HuH-7 (cell line): Measurements from ENCODE around the gene SLC2A11.
A peak's percentile ranks its signal among the peaks of the same experiment; 100 is the strongest.
"Not testable (repeated sequence)": the region's sequence is repeated elsewhere in the genome, so short reads cannot be mapped to it uniquely, and the experiment has no call there.

Experiments
- DNase-seq: peaks from one replicate; pipeline ENCODE4 v3.0.0; 2011; ENCODE audit warnings: low spot score

The SLC2A11 gene

GRCh38 chr22:23847310-23847920, 10.3 kb upstream of the SLC2A11 start:
- no peak for DNase-seq

GRCh38 chr22:23847991-23848864, 9.4 kb upstream of the SLC2A11 start:
- DNase-seq = no peak

DNA sequence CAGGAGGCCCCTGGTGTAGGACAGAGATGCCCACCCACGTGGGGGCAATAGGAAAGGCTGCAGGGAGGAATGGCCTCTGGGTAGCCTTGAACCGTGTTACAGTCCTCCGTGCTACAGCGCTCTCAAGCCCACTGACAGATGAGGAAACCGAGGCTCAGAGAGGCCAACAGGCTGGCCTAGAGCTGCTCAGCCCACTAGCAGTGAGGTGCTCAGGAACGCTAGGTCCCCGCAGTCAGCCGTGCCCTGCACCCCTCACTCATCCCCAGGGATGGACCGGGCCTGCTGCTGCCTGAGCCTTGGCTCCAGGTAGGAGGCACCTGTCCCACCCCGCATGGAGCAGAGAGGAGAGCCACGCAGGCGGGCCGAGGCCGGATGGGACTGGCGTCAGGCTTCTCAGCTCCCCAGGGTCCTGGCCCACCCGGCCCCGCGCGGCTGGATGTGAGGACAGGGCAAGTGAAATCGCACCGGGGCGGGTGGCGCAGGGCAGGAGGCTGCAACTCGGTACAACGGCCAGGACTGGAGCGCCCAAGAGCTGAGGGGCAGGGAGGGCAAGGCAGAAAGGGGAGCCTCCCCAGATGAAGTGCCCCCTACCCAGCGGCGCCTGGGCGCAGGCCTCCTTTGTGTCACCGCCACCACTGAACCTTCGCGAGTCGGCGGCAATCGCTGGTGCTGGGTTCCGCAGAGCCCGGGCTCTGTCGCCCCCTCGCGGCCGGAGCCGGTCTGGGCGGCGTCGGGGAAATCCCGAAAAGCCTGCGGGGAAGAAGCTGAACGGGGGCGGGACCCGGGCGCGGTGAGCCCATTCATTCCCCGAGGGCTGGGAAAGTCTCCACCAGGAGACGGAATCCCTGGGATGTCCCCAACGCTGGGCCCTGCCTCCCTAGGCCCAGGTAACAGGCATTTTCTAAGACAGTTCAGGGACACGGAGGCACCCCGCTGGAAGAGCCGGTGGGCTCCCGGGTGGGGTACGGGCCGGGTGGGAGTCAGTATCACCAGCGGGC, 8.4 kb upstream of the SLC2A11 start:
- peak; percentile 98 for DNase-seq

DNA sequence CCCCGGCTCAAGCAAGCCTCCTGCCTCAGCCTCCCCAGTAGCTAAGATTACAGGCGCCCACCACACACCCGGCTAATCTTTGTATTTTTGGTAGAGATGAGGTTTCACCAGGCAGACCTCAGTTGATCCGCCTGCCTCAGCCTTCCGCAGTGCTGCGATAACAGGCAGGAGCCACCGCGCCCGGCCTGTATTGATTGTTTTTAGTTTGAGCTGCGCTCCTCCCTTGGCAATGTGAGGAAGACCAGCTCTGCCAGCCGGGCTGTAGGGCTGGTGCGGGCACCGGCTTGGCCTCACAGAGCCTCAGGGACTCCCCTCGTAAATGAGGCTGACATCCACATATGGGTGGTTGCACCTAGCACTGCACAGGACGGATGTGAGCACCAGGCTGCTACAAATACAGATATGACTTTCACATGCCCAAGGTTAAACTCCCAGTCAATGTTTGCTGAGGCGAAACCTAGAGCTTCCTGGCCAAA, 7.5 kb upstream of the SLC2A11 start:
- peak; percentile 51 for DNase-seq

- peak; percentile 85 for DNase-seq
Observed at GRCh38 chr22:23856721-23857605, 712 bp upstream of the SLC2A11 start.

DNA sequence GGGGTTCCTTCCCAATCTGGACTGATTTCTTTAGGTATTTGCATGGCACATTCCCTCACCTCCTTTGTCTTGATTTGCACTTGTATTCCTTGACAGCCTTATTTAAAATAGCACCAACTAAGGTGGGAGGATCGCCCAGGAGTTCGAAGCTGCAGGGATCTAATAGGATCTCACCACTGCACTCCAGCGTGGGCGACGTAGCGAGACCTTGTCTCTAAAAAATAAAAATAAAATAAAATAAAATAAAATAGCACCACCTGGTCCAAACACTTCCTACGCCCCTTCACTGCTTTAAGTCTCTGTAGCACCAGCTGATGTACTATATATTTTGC, 775 bp downstream of the SLC2A11 start:
- no peak for DNase-seq

DNA sequence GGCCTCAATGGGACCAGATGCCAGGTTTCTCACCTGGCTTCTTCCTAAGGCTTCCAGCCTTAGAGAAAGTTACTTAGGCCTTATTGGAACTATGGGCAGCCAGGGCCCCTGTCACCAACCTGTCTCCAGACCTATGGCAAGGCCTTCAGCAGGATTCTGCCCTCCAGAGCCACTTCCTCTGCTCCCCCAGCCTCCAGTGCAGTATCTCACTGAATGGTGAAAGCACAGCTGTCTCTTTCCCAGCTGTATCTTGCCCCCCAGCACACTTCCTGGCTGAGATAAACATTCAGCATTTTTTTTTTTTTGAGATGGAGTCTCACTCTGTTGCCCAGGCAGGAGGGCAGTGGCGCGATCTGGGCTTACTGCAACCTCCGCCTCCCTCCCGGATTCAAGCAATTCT, 1.5 kb downstream of the SLC2A11 start:
- no peak for DNase-seq

DNA sequence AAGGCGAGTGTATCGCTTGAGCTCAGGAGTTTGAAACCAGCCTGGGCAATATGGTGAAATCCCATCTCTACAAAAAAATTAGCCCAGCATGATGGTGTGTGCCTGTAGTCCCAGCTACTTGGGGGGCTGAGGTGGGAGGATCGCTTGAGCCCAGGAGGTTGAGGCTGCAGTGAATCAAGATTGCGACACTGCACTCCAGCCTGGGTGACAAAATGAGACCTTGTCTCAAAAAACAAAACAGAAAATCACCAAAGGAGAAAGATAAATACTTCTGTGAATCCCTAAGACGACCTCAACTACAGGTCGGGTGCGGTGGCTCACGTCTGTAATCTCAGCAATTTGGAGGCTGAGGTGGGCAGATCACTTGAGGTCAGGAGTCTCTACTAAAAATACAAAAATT, 2.5 kb downstream of the SLC2A11 start:
- not testable (repeated sequence) for DNase-seq

DNA sequence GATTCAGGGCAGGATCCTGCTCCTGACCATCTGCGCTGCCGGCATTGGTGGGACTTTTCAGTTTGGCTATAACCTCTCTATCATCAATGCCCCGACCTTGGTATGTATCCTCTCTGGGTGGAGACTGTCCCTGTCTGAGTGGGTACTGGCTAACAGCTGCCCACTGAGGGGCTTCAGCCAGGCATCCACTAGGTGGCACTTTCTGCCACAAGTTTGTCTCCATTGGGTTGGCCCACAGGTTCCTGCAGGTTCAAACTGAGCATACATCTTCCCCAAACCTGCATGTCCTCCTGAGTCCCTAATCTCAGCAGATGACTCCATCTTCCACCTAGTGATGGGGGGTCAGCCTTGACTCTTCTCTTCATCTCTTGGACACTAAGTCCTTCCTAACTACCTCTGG, 4.4 kb downstream of the SLC2A11 start:
- peak; percentile 77 for DNase-seq

DNA sequence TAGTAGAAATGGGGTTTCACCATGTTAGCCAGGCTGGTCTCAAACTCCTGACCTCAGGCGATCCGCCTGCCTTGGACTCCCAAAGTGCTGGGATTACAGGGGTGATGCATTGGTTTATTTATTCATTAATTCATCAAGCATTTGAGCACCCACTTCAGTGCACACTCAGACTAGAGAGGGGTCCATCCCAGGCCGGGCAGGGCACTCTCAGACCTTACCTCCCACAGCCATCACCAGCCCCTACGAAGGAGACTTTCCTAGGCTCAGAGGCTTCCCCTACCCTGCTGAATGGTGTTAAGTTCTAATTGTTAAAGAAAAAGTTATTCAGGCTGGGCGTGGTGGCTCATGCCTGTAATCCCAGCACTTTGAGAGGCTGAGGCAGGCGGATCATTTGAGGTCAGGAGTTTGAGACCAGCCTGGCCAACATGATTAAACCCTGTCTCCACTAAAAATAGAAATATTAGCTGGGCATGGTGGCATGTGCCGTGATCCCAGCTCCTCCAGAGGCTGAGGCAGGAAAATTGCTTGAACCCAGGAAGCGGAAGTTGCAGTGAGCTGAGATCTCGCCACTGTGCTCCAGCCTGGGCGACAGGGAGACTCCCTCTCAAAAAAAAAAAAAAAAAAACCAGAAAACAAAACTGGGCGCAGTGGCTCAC, 7.0 kb downstream of the SLC2A11 start:
- not testable (repeated sequence) for DNase-seq

GRCh38 chr22:23868580-23868979, 10.9 kb downstream of the SLC2A11 start:
- no peak for DNase-seq

DNA sequence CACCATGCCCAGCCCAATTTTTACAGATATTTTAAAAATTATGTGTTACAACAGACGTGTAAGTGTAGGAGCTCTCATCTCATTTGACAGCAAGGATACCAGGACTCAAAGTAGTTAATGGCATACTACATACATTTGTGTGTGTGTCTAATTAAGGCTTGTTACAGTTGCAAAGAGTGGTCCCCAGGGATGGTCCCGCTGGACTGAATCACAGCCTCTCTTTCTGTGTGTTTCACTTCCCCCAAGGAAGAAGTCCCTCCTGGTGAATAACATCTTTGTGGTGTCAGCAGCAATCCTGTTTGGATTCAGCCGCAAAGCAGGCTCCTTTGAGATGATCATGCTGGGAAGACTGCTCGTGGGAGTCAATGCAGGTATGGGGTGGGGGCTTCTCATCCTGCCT, 17.2 kb downstream of the SLC2A11 start:
- DNase-seq = no peak

GRCh38 chr22:23875801-23876200, 18.1 kb downstream of the SLC2A11 start:
- DNase-seq = no peak

- DNase-seq = no peak
Observed at GRCh38 chr22:23877566-23877965, 19.9 kb downstream of the SLC2A11 start.

- no peak for DNase-seq
Observed at GRCh38 chr22:23878219-23878618, 20.5 kb downstream of the SLC2A11 start.

GRCh38 chr22:23882370-23882769, 24.7 kb downstream of the SLC2A11 start:
- no peak for DNase-seq

GRCh38 chr22:23883658-23884057, 26.0 kb downstream of the SLC2A11 start:
- DNase-seq = no peak

DNA sequence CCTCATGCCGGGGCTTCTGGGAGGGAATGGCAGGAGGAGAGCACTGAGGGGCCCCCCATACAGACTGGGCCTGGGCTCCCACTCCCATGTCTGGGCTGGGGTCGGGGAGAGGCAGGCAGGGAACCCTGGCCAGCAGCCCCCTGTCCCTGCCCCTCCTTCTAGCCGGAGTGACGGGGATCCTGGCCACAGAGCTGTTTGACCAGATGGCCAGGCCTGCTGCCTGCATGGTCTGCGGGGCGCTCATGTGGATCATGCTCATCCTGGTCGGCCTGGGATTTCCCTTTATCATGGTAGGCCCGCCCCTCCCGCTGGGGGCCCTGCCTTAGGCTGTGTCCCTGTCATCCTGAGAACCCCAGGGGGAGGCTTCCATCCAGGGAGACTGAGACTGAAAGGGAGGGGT, 26.5 kb downstream of the SLC2A11 start:
- no peak for DNase-seq

GRCh38 chr22:23888615-23889401, 31.1 kb downstream of the SLC2A11 start:
- peak; percentile 70 for DNase-seq

DNA sequence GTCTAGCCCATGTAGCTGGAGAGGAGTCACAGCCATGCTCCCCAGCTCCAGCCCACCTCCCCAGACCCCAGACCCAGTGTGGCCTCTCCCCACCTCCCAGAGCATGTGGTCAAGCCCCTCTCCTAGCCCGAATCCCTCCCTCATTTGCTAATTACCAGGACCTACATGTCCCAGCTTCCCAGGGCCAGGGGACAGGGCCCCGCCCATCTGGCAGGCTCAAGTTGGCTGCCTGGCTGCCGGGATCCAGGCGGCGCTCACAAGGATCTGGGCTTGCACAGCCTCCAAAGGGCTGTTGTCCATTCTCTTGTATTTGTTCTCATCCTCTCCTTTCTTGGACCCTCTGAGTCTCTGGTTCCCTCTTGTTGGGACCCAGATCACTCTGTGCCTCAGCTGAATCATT, 31.9 kb downstream of the SLC2A11 start:
- no peak for DNase-seq
